Common myeloid progenitor, CD34-positive (primary cell): ENCODE measurements around the gene GDF7.

Experiments
- CTCF ChIA-PET: fragments of 350-600 bp; sonication (Branson Sonifier 250); formaldehyde crosslinking; loops from one replicate; lab custom pipeline; 2021; ENCODE audit warnings: antibody characterized with exemption; lab: Charles Lee
- POLR2A ChIA-PET: fragments of 350-600 bp; sonication (Branson Sonifier 250); formaldehyde crosslinking; loops from one replicate; lab custom pipeline; 2021; ENCODE audit warnings: antibody characterized with exemption; lab: Charles Lee
- DNase-seq, 3 donors: peaks; one replicate each; pipeline versions ENCODE4 v3.0.0 to v3.0.0-alpha.2; 2013
- H3K27ac ChIP-seq, 2 experiments: 1 replicate in 1 of 2; 2 replicates in 1 of 2; pipeline ENCODE4 v1.7.0; 2013; ENCODE audit warnings: inconsistent platforms in 2 of 2, low read length in 2 of 2, mild to moderate bottlenecking in 2 of 2, low read depth in 1 of 2, moderate library complexity in 1 of 2; ENCODE audit not compliant: severe bottlenecking in 2 of 2, insufficient read depth in 1 of 2, poor library complexity in 1 of 2
- H3K27me3 ChIP-seq, 5 experiments: replicated peaks in 2 of 5; 1 replicate in 3 of 5; 2 replicates in 2 of 5; pipeline versions ENCODE4 v1.6.1 to v1.7.0; 2013; ENCODE audit warnings: low read length in 4 of 5, mild to moderate bottlenecking in 2 of 5, moderate library complexity in 2 of 5, inconsistent platforms in 1 of 5; ENCODE audit not compliant: insufficient read depth in 5 of 5, control insufficient read depth in 4 of 5
- H3K36me3 ChIP-seq, 4 experiments: 1 replicate in 2 of 4; 2 replicates in 2 of 4; pipeline versions ENCODE4 v1.6.1 to v1.7.0; 2013; ENCODE audit warnings: low read length in 3 of 4, control low read depth in 1 of 4, mild to moderate bottlenecking in 1 of 4; ENCODE audit not compliant: control insufficient read depth in 4 of 4, insufficient read depth in 4 of 4
- H3K4me1 ChIP-seq, 4 experiments: 1 replicate in 3 of 4; 2 replicates in 1 of 4; pipeline versions ENCODE4 v1.6.1 to v1.7.1; 2013; ENCODE audit warnings: low read length in 3 of 4, mild to moderate bottlenecking in 3 of 4, control low read depth in 1 of 4, inconsistent platforms in 1 of 4, moderate library complexity in 1 of 4; ENCODE audit not compliant: control insufficient read depth in 4 of 4, insufficient read depth in 4 of 4; ENCODE audit errors: control extremely low read depth in 1 of 4
- H3K4me3 ChIP-seq, 7 experiments: 1 replicate in 4 of 7; 2 replicates in 3 of 7; pipeline versions ENCODE4 v1.5.1 to v1.7.0; 2013; ENCODE audit warnings: mild to moderate bottlenecking in 7 of 7, low read length in 6 of 7, moderate library complexity in 6 of 7, inconsistent platforms in 2 of 7, low read depth in 2 of 7, control low read depth in 1 of 7; ENCODE audit not compliant: insufficient read depth in 4 of 7, control insufficient read depth in 1 of 7; ENCODE audit errors: extremely low read depth in 1 of 7
- H3K9me3 ChIP-seq, 5 experiments: 1 replicate in 4 of 5; 2 replicates in 1 of 5; pipeline versions ENCODE4 v1.6.1 to v1.7.1; 2013; ENCODE audit warnings: low read length in 4 of 5, mild to moderate bottlenecking in 2 of 5, inconsistent platforms in 1 of 5, low read depth in 1 of 5, moderate library complexity in 1 of 5; ENCODE audit not compliant: control insufficient read depth in 4 of 5, insufficient read depth in 2 of 5; ENCODE audit errors: control extremely low read depth in 1 of 5
- WGBS: methylation state at CpG from one replicate; pipeline ENCODE4 v1.1.5; 2013; ENCODE audit not compliant: insufficient coverage; 5-methylcytosine and 5-hydroxymethylcytosine counted together

The GDF7 gene

GRCh38 chr2:20629181-20629580 lies 37.8 kb upstream of the GDF7 start:
- POLR2A ChIA-PET, result no interaction called here
- Histone ChIP-seq H3K27me3 (no peaks in the 10 kb centered on the region), H3K36me3 (peaks cover 0 to 16% (median 1%) of the 10 kb centered on the region in 4 experiments), H3K4me3 (no peak overlapping the region), H3K27ac (no peak overlapping the region), H3K4me1 (peaks cover 0 to 5% (median 2%) of the 10 kb centered on the region in 4 experiments), H3K9me3 (no peaks in the 10 kb centered on the region)
- CTCF ChIA-PET, result interaction anchor here (0.9 to 1.2 kb wide), 2 partner anchors 13 to 277 kb away, joined by 3 read pairs; no protein-coding TSS in a partner anchor
- no peak for DNase-seq
- WGBS, result 100% methylated on average over 3 of the region's 6 CpGs

DNA sequence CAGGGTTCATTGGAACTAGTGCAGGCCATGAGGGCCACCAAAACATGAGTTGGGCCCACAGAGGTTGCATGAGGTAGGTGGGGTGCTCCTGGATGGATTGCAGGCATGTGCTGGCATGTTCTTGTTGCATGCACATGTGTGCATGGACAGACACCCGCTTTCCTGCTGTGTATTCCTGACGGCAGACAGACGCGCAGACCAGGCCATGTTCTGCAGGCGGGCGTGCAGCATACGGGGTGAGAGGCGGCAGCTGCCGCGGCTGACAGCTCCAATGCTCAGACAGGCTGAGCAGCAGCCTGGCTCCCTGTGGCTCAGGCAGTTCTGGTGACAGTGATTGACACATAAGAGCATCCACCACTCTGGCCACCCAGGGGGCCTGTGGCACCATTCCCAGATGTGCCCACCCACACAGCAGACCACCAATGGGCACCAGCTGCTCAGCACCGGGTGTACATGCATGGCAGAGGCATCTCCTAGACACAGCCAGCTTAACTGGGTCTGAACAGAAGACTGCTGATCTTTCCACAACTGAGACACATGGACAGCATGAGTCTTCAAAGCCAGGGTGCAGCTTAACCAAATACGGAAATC lies 37.3 kb upstream of the GDF7 start:
- POLR2A ChIA-PET, result no interaction called here
- CTCF ChIA-PET, result interaction anchor here (0.9 to 1.2 kb wide), 3 partner anchors 11 to 278 kb away, joined by 3 to 5 read pairs (median 3); no protein-coding TSS in a partner anchor
- H3K9me3 ChIP-seq, result no peaks in the 10 kb centered on the region
- no peaks in the 10 kb centered on the region for H3K27me3 ChIP-seq
- H3K36me3 ChIP-seq, result peaks cover 0 to 12% (median 0%) of the 10 kb centered on the region in 4 experiments
- peaks cover 0 to 10% (median 2%) of the 10 kb centered on the region in 4 experiments for H3K4me1 ChIP-seq
- 93% methylated on average over 10 of the region's 12 CpGs for WGBS
- no peak overlapping the region for H3K4me3 ChIP-seq
- DNase-seq, result no peak
- H3K27ac ChIP-seq, result no peak overlapping the region

- POLR2A ChIA-PET, result interaction anchor here (1.1 kb wide), 1 partner anchor 184 kb away, joined by 3 read pairs; the partner anchor contains the start of gene RHOB
- peaks cover 0 to 13% (median under 1%) of the 10 kb centered on the region in 4 experiments for H3K36me3 ChIP-seq
- H3K4me3 ChIP-seq, result no peak overlapping the region
Observed at GRCh38 chr2:20630967-20631366, 36.0 kb upstream of the GDF7 start.

GRCh38 chr2:20631617-20632307 lies 35.2 kb upstream of the GDF7 start:
- CTCF ChIA-PET, result interaction anchor here (0.7 to 7.4 kb wide), 8 partner anchors 10 to 193 kb away, joined by 3 to 59 read pairs (median 4); no protein-coding TSS in a partner anchor
- no peak overlapping the region for H3K27ac ChIP-seq
- H3K9me3 ChIP-seq, result no peaks in the 10 kb centered on the region
- POLR2A ChIA-PET, result interaction anchor here (0.6 to 1.1 kb wide), 2 partner anchors 26 to 185 kb away, joined by 3 read pairs; partner anchors contain the start of gene RHOB
- peaks cover 0 to 14% (median 2%) of the 10 kb centered on the region in 4 experiments for H3K4me1 ChIP-seq
- 100% methylated on average over 5 of the region's 6 CpGs for WGBS
- peaks cover 0 to 18% (median 2%) of the 10 kb centered on the region in 4 experiments for H3K36me3 ChIP-seq
- no peaks in the 10 kb centered on the region for H3K27me3 ChIP-seq
- H3K4me3 ChIP-seq, result no peak overlapping the region
- no peak for DNase-seq

More at GRCh38 chr2:20630967-20631366, 36.0 kb upstream of the GDF7 start:
- H3K4me1 ChIP-seq, result peaks cover 0 to 14% (median 2%) of the 10 kb centered on the region in 4 experiments
- no peaks in the 10 kb centered on the region for H3K9me3 ChIP-seq
- CTCF ChIA-PET, result interaction anchor here (0.7 to 7.4 kb wide), 7 partner anchors 10 to 192 kb away, joined by 3 to 59 read pairs (median 3); no protein-coding TSS in a partner anchor
- 95% methylated on average over 4 of the region's 4 CpGs for WGBS
- no peaks in the 10 kb centered on the region for H3K27me3 ChIP-seq
- H3K27ac ChIP-seq, result no peak overlapping the region
- no peak for DNase-seq

DNA sequence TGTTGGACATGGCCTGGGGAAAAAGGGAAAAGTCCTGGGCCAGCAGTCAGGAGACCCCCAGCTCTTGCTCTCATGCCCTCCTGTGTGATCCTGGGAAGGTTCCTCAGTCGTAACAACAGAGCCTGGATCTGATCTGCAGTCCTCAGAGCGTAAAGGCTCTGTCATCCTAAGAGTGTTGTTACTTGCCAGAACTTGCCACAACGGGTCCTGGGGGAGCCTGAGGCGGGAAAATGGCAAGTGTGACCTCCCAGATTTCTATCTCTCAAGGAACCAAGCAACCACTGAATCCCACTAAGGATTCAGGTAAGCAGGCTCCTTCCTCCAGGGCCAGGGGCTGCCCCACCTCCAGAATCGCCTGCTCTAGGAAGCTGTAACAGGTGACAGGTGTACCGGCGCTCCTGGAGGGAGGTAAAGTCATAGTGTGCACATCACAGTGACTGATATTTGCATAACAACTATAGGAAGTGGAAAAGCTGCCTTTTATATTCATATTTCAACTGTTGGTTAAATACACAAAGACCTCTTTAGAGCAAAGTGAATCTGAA lies 34.4 kb upstream of the GDF7 start:
- Histone ChIP-seq H3K27me3 (no peaks in the 10 kb centered on the region), H3K9me3 (no peaks in the 10 kb centered on the region), H3K27ac (no peak overlapping the region), H3K4me1 (peaks cover 0 to 14% (median 2%) of the 10 kb centered on the region in 4 experiments), H3K36me3 (peaks cover 0 to 19% (median 4%) of the 10 kb centered on the region in 4 experiments), H3K4me3 (no peak overlapping the region)
- POLR2A ChIA-PET, result no interaction called here
- CTCF ChIA-PET, result interaction anchor here (0.8 to 7.4 kb wide), 8 partner anchors 10 to 220 kb away, joined by 3 to 59 read pairs (median 4); no protein-coding TSS in a partner anchor
- no peak for DNase-seq
- WGBS, result 100% methylated on average over 2 of the region's 7 CpGs

- Histone ChIP-seq H3K4me1 (peaks cover 0 to 14% (median 2%) of the 10 kb centered on the region in 4 experiments), H3K27ac (no peak overlapping the region), H3K9me3 (no peaks in the 10 kb centered on the region), H3K27me3 (no peaks in the 10 kb centered on the region), H3K4me3 (no peak overlapping the region), H3K36me3 (peaks cover 0 to 24% (median 6%) of the 10 kb centered on the region in 4 experiments)
- no peak for DNase-seq
- ChIA-PET POLR2A (no interaction called here), CTCF (interaction anchor here (1.1 to 7.4 kb wide), 9 partner anchors 53 to 236 kb away, joined by 3 to 59 read pairs (median 6); partner anchors contain the start of gene RHOB)
- WGBS, result 67% methylated on average over 3 of the region's 4 CpGs
Observed at GRCh38 chr2:20633001-20633400, 33.9 kb upstream of the GDF7 start.
